ENCODE measurements around the gene MED13L.

GRCh38 chr12:116246490-116247179 is 30.9 kb downstream of the MED13L start:
- TF ChIP-seq EZH2 (IDR thresholded peaks at IDR 0.05; ENCODE audit: insufficient read depth, poor library complexity, severe bottlenecking) = no peak
- TF ChIP-seq EZH2phosphoT487 (IDR thresholded peaks at IDR 0.05; ENCODE audit: insufficient read depth, low read depth) = no peak
